Muscle of leg (tissue), 16 donors: Measurements from ENCODE around the gene ZNF197. TPM values are rescaled to one million over a fixed set of nuclear protein-coding genes. Genes with fewer than 3 reads are reported as not detected.
A peak's percentile ranks its signal among the peaks of the same experiment; 100 is the strongest.
"Not testable (repeated sequence)": the region's sequence is repeated elsewhere in the genome, so short reads cannot be mapped to it uniquely, and the experiment has no call there.

ENCODE experiments used
- DNase-seq: peaks from one replicate; pipeline ENCODE4 v3.0.0; 2013
- H3K27ac ChIP-seq: one replicate; pipeline ENCODE4 v1.5.1; 2013; ENCODE audit warnings: mild to moderate bottlenecking, low read length, control low read depth
- H3K27me3 ChIP-seq: one replicate; pipeline ENCODE4 v1.6.1; 2013; ENCODE audit warnings: low read length; ENCODE audit not compliant: control insufficient read depth, insufficient read depth
- H3K36me3 ChIP-seq: one replicate; pipeline ENCODE4 v1.6.1; 2013; ENCODE audit warnings: low read length; ENCODE audit not compliant: control insufficient read depth, insufficient read depth
- H3K4me1 ChIP-seq: one replicate; pipeline ENCODE4 v1.6.1; 2013; ENCODE audit warnings: low read length; ENCODE audit not compliant: control insufficient read depth, insufficient read depth
- H3K4me3 ChIP-seq: one replicate; pipeline ENCODE4 v1.5.1; 2013; ENCODE audit warnings: low read length, control low read depth
- H3K9me3 ChIP-seq: replicated peaks from 2 replicates; pipeline ENCODE4 v1.6.1; 2013; ENCODE audit warnings: low read depth, low read length; ENCODE audit not compliant: control insufficient read depth
- WGBS: methylation state at CpG from one replicate; pipeline ENCODE4 v1.1.5; 2013; ENCODE audit warnings: missing lambda C conversion rate; ENCODE audit not compliant: insufficient coverage; 5-methylcytosine and 5-hydroxymethylcytosine counted together
- long read RNA-seq, 11 donors: transcript quantifications; one replicate each; lab custom pipeline, GENCODE V29; 2026
- polyA plus RNA-seq, 8 donors: library from polyadenylated mRNA; unstranded; fragments of 120-200 nt; gene quantifications; one replicate each; pipeline versions ENCODE4 v1.2.1 to v1.2.3, GENCODE V29; 2013; ENCODE audit warnings: inconsistent platforms in 1 of 8, low replicate concordance in 1 of 8; ENCODE audit not compliant: insufficient read length in 8 of 8, insufficient read depth in 1 of 8
- total RNA-seq: library from RNA; stranded (reverse); fragments of 120-200 nt; gene quantifications from one replicate; pipeline ENCODE4 v1.2.4, GENCODE V29; 2013

The ZNF197 gene
- 18.6 TPM for total RNA-seq
- 10 to 100 TPM; 11.8 to 20.9 (median 16.4) TPM for polyA plus RNA-seq
- long read RNA-seq, donor 1, partial matches to known transcripts: 0 of 2 reads
- long read RNA-seq, donor 1, other reads (novel, unspliced or antisense): 0 of 2 reads
- long read RNA-seq, donor 2, partial matches to known transcripts: 0 of 1 reads
- long read RNA-seq, donor 2, other reads (novel, unspliced or antisense): 0 of 1 reads
- long read RNA-seq, donor 3, full-length matches to known transcripts: 2 of 2 reads
- long read RNA-seq, donor 3, partial matches to known transcripts: 0 of 2 reads
- long read RNA-seq, donor 3, other reads (novel, unspliced or antisense): 0 of 2 reads
- long read RNA-seq, donor 4, partial matches to known transcripts: 0 of 1 reads
- long read RNA-seq, donor 4, other reads (novel, unspliced or antisense): 0 of 1 reads
- long read RNA-seq, donor 5, partial matches to known transcripts: 0 of 5 reads
- long read RNA-seq, donor 5, other reads (novel, unspliced or antisense): 0 of 5 reads
- long read RNA-seq, donor 6, full-length matches to known transcripts: 3 of 3 reads
- long read RNA-seq, donor 6, partial matches to known transcripts: 0 of 3 reads
- long read RNA-seq, donor 6, other reads (novel, unspliced or antisense): 0 of 3 reads
- long read RNA-seq, donor 7, full-length matches to known transcripts: 3 of 3 reads
- long read RNA-seq, donor 7, partial matches to known transcripts: 0 of 3 reads
- long read RNA-seq, donor 7, other reads (novel, unspliced or antisense): 0 of 3 reads
- long read RNA-seq, donor 8, full-length matches to known transcripts: 2 of 2 reads
- long read RNA-seq, donor 8, partial matches to known transcripts: 0 of 2 reads
- long read RNA-seq, donor 8, other reads (novel, unspliced or antisense): 0 of 2 reads
- long read RNA-seq, donor 9: 0 reads
- long read RNA-seq, donor 10: 0 reads
- long read RNA-seq, donor 11, full-length matches to known transcripts: 4 of 4 reads
- long read RNA-seq, donor 11, partial matches to known transcripts: 0 of 4 reads
- long read RNA-seq, donor 11, other reads (novel, unspliced or antisense): 0 of 4 reads

- peak; percentile 97 for DNase-seq
- peak within 1 kb of the TSS; percentile 69 for H3K4me3 ChIP-seq
- H3K27ac ChIP-seq: peak within 1 kb of the TSS; percentile 88
- no peaks in the 10 kb centered on the region for H3K27me3 ChIP-seq
- H3K36me3 ChIP-seq: peaks cover 11% of the 10 kb centered on the region
- peaks cover 2% of the 10 kb centered on the region for H3K4me1 ChIP-seq
- no peaks in the 10 kb centered on the region for H3K9me3 ChIP-seq
- WGBS: under 1% methylated on average over 47 of the region's 47 CpGs
Observed at GRCh38 chr3:44624749-44625480, at the start of gene ZNF197. ZNF197 (plus strand) TSS chr3:44625036; CDS start chr3:44629155, 4,119 bp downstream.

GRCh38 chr3:44576613-44577012 lies 48.2 kb upstream of the ZNF197 start:
- Histone ChIP-seq H3K4me1 (no peaks in the 10 kb centered on the region), H3K36me3 (no peaks in the 10 kb centered on the region), H3K27me3 (peaks cover 6% of the 10 kb centered on the region), H3K27ac (peak overlapping the region; percentile 7), H3K9me3 (no peaks in the 10 kb centered on the region), H3K4me3 (no peak overlapping the region)
- peak; percentile 80 for DNase-seq

- H3K27me3 ChIP-seq, DNase-seq, H3K4me3 ChIP-seq, H3K36me3 ChIP-seq, H3K27ac ChIP-seq, H3K9me3 ChIP-seq, H3K4me1 ChIP-seq: not testable (repeated sequence)
- 95% methylated on average over 7 of the region's 11 CpGs for WGBS
Observed at GRCh38 chr3:44577354-44577952, 47.4 kb upstream of the ZNF197 start.

GRCh38 chr3:44578316-44578715 lies 46.5 kb upstream of the ZNF197 start:
- H3K4me1 ChIP-seq, H3K27ac ChIP-seq, DNase-seq, H3K9me3 ChIP-seq, H3K4me3 ChIP-seq, H3K27me3 ChIP-seq, H3K36me3 ChIP-seq: not testable (repeated sequence)
- WGBS: 96% methylated on average over 22 of the region's 22 CpGs

GRCh38 chr3:44578924-44579515 lies 45.8 kb upstream of the ZNF197 start:
- DNase-seq, H3K36me3 ChIP-seq, H3K9me3 ChIP-seq, H3K4me3 ChIP-seq, H3K27me3 ChIP-seq, H3K4me1 ChIP-seq, H3K27ac ChIP-seq: not testable (repeated sequence)
- WGBS: 97% methylated on average over 37 of the region's 37 CpGs

GRCh38 chr3:44579749-44580148 lies 45.1 kb upstream of the ZNF197 start:
- WGBS: 95% methylated on average over 10 of the region's 15 CpGs
- H3K27ac ChIP-seq, DNase-seq, H3K4me1 ChIP-seq, H3K9me3 ChIP-seq, H3K36me3 ChIP-seq, H3K27me3 ChIP-seq, H3K4me3 ChIP-seq: not testable (repeated sequence)

GRCh38 chr3:44580971-44581370 lies 43.9 kb upstream of the ZNF197 start:
- not testable (repeated sequence) for DNase-seq, H3K4me3 ChIP-seq, H3K36me3 ChIP-seq, H3K9me3 ChIP-seq, H3K27ac ChIP-seq, H3K27me3 ChIP-seq
- H3K4me1 ChIP-seq: peaks cover 12% of the 10 kb centered on the region
- whole genome bisulfite sequencing: 34% methylated on average over 45 of the region's 62 CpGs

- Histone ChIP-seq H3K36me3 (peaks cover 28% of the 10 kb centered on the region), H3K4me3 (peak within 1 kb of the TSS; percentile 93), H3K27me3 (peaks cover 8% of the 10 kb centered on the region), H3K27ac (peak within 1 kb of the TSS; percentile 95), H3K9me3 (no peaks in the 10 kb centered on the region), H3K4me1 (peaks cover 14% of the 10 kb centered on the region)
- peak; percentile 95 for DNase-seq
- WGBS: under 1% methylated on average over 35 of the region's 41 CpGs
Observed at GRCh38 chr3:44584646-44585501, 40.0 kb upstream of the ZNF197 start, which contains the start of gene ZNF660. ZNF660 (plus strand) TSS chr3:44584964; CDS start chr3:44594194, 9,230 bp downstream.
